PC-3 (cell line): ENCODE measurements around the gene SMYD3. TPM values are rescaled to one million over a fixed set of nuclear protein-coding genes. Genes with fewer than 3 reads are reported as not detected.
A peak's percentile ranks its signal among the peaks of the same experiment; 100 is the strongest.

ENCODE experiments used
- ATAC-seq: fragments of 200-7000 bp; cut with Tn5 transposase; 2 replicates; pipeline ENCODE4 v1.9.1; 2020; ENCODE audit warnings: mild to moderate bottlenecking, moderate library complexity
- BruUV-seq: library from RNA; stranded (reverse); fragments of 400-500 nt; replicated peaks from 2 replicates; lab custom pipeline; 2021; lab: Mats Ljungman, UMichigan
- CTCF ChIA-PET: fragments of 300-600 bp; sonication (Branson Sonifier 250); formaldehyde crosslinking; loops from one replicate; lab custom pipeline; 2022; ENCODE audit warnings: antibody characterized with exemption; lab: Charles Lee
- POLR2A ChIA-PET: fragments of 300-600 bp; sonication (Branson Sonifier 250); formaldehyde crosslinking; loops from one replicate; lab custom pipeline; 2022; ENCODE audit warnings: antibody characterized with exemption; ENCODE audit not compliant: unreplicated experiment; lab: Charles Lee
- DNase-seq: peaks from one replicate; pipeline ENCODE4 v3.0.0-alpha.2; 2015
- H2AFZ ChIP-seq: fragments of 300-600 bp; sonication (generic); 2 replicates; pipeline ENCODE4 v1.6.0; 2016; ENCODE audit warnings: antibody characterized with exemption, low read length
- H3F3A ChIP-seq: fragments of 300-600 bp; sonication (generic); one replicate; pipeline ENCODE4 v1.6.0; 2017; ENCODE audit warnings: antibody characterized with exemption, low read length, control low read depth, mild to moderate bottlenecking; ENCODE audit not compliant: unreplicated experiment
- H3K27ac ChIP-seq: fragments of 300-600 bp; sonication (generic); 2 replicates; pipeline ENCODE4 v1.5.1; 2016; ENCODE audit warnings: mild to moderate bottlenecking, low read length
- H3K27me3 ChIP-seq: fragments of 300-600 bp; sonication (generic); 2 replicates; pipeline ENCODE4 v1.6.1; 2016; ENCODE audit warnings: low read length, mixed read lengths
- H3K36me3 ChIP-seq: fragments of 300-600 bp; sonication (generic); 2 replicates; pipeline ENCODE4 v1.6.1; 2016; ENCODE audit warnings: low read depth, mixed run types, low read length, mixed read lengths
- H3K4me1 ChIP-seq: fragments of 300-600 bp; sonication (generic); 2 replicates; pipeline ENCODE4 v1.5.1; 2016; ENCODE audit warnings: low read length; ENCODE audit not compliant: insufficient read depth
- H3K4me2 ChIP-seq: fragments of 300-600 bp; sonication (generic); 2 replicates; pipeline ENCODE4 v1.6.0; 2016; ENCODE audit warnings: low read length
- H3K4me3 ChIP-seq: fragments of 300-600 bp; sonication (generic); 2 replicates; pipeline ENCODE4 v1.5.1; 2016; ENCODE audit warnings: mild to moderate bottlenecking, low read length, mixed read lengths
- H3K79me2 ChIP-seq: fragments of 300-600 bp; sonication (generic); 2 replicates; pipeline ENCODE4 v1.6.1; 2017; ENCODE audit warnings: low read length, mixed read lengths
- H3K9ac ChIP-seq: fragments of 300-600 bp; sonication (generic); 2 replicates; pipeline ENCODE4 v1.6.0; 2016; ENCODE audit warnings: mild to moderate bottlenecking, low read length
- H3K9me2 ChIP-seq: fragments of 300-600 bp; sonication (generic); replicated peaks from 2 replicates; pipeline ENCODE4 v1.6.1; 2016; ENCODE audit warnings: mixed run types, low read length, mixed read lengths
- H3K9me3 ChIP-seq: fragments of 300-600 bp; sonication (generic); 2 replicates; pipeline ENCODE4 v1.6.1; 2016; ENCODE audit warnings: low read length, mixed read lengths
- H4K20me1 ChIP-seq: fragments of 300-600 bp; sonication (generic); 2 replicates; pipeline ENCODE4 v1.6.1; 2016; ENCODE audit warnings: low read length, mixed read lengths
- EZH2 ChIP-seq: fragments of 300-600 bp; sonication (generic); IDR thresholded peaks from one replicate; pipeline ENCODE4 v1.6.1; 2017; ENCODE audit warnings: antibody characterized with exemption, mild to moderate bottlenecking, low read length; ENCODE audit not compliant: unreplicated experiment
- EZH2phosphoT487 ChIP-seq: fragments of 300-600 bp; sonication (generic); IDR thresholded peaks from 2 replicates; pipeline ENCODE4 v1.6.1; 2018; ENCODE audit warnings: mild to moderate bottlenecking, antibody characterized with exemption, low read length, borderline replicate concordance
- intact Hi-C: fragments of 100-400 bp; cut with micrococcal nuclease; formaldehyde crosslinking; loops from 2 replicates; pipeline ENCODE4 v1.9.0; 2023
- total RNA-seq: library from RNA; depleted of rRNA; stranded (reverse); fragments of >200 nt; gene quantifications from 2 replicates; pipeline ENCODE4 v1.2.3, GENCODE V29; 2014
- TF ChIP-seq, protein P1 (sequence below): fragments of 300-600 bp; sonication (generic); conservative IDR thresholded peaks from 2 replicates; pipeline ENCODE4 v1.5.1; 2017; ENCODE audit warnings: antibody characterized with exemption, low read depth, mild to moderate bottlenecking, low read length

Gene SMYD3
- total RNA-seq, 1 experiment from 2014 or later, result 33.0 TPM

DNA sequence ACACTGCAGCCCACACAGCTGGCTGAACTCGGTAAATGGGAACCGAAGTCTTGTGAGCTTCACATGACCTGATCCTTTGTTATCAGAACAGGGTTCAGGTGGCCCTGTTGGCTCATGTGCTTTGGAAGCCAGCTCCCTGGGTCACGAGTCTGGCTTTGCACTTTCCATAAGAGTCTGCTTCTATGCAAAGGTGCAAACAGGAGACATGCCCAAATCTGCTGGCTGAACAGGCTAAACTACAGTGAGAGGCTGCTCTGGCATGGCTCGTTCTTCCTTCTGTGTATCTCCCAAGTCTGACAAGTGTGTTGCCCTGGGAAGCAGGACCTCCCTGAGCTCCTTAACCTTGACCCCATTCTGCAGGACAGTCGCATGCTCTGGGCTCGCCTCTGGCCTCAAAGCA, 802.7 kb downstream of the SMYD3 start:
- ChIA-PET POLR2A (no interaction called here), CTCF (no interaction called here)
- no TSS peak for BruUV-seq
- DNase-seq, result no peak
- no peak overlapping the region for H3K4me3 ChIP-seq
- ATAC-seq, result peak; percentile 28
- H3K9me2 ChIP-seq, result no peaks in the 10 kb centered on the region
- no peaks in the 10 kb centered on the region for H4K20me1 ChIP-seq
- no peak overlapping the region for H3K9ac ChIP-seq
- no peaks in the 10 kb centered on the region for H3K36me3 ChIP-seq
- no peak for TF ChIP-seq EZH2phosphoT487
- no peak for TF ChIP-seq EZH2
- TF ChIP-seq, protein P1, sequence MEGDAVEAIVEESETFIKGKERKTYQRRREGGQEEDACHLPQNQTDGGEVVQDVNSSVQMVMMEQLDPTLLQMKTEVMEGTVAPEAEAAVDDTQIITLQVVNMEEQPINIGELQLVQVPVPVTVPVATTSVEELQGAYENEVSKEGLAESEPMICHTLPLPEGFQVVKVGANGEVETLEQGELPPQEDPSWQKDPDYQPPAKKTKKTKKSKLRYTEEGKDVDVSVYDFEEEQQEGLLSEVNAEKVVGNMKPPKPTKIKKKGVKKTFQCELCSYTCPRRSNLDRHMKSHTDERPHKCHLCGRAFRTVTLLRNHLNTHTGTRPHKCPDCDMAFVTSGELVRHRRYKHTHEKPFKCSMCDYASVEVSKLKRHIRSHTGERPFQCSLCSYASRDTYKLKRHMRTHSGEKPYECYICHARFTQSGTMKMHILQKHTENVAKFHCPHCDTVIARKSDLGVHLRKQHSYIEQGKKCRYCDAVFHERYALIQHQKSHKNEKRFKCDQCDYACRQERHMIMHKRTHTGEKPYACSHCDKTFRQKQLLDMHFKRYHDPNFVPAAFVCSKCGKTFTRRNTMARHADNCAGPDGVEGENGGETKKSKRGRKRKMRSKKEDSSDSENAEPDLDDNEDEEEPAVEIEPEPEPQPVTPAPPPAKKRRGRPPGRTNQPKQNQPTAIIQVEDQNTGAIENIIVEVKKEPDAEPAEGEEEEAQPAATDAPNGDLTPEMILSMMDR, result no peak
- H3K79me2 ChIP-seq, result no peaks in the 10 kb centered on the region
- 0 out of 2 replicates have a peak overlapping the region, but pooled peaks have one; percentile 4 for H3K27ac ChIP-seq
- H3K4me1 ChIP-seq, result peaks cover 16% of the 10 kb centered on the region
- H2AFZ ChIP-seq, result no peak overlapping the region
- no peaks in the 10 kb centered on the region for H3K27me3 ChIP-seq
- no peaks in the 10 kb centered on the region for H3F3A ChIP-seq
- intact Hi-C loops, result loop anchor here (5.0 kb wide), 1 partner anchor 298 kb away; no protein-coding TSS in a partner anchor
- no peaks in the 10 kb centered on the region for H3K9me3 ChIP-seq
- H3K4me2 ChIP-seq, result peak overlapping the region; percentile 26

DNA sequence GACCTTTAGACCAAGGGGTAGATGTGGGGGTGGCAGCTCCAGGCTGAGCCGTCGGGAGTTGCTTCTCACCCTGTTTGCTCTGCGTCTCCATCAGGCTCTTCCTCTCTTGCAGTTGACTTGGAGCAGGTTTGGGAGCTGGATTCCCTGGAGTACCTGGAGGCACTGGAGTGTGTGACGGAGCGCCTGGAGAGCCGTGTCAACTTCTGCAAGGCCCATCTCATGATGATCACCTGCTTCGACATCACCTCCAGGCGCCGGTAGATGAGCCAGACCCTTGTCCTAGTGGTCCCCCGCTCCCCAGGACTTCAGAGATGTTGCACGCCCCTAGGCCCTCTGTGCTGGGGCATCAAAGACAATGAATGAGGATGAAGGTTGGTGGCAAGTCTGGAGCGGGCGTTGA, 804.7 kb downstream of the SMYD3 start:
- POLR2A ChIA-PET, result no interaction called here
- TF ChIP-seq, protein P1, result no peak
- TF ChIP-seq EZH2phosphoT487 (no peak), EZH2 (no peak)

DNA sequence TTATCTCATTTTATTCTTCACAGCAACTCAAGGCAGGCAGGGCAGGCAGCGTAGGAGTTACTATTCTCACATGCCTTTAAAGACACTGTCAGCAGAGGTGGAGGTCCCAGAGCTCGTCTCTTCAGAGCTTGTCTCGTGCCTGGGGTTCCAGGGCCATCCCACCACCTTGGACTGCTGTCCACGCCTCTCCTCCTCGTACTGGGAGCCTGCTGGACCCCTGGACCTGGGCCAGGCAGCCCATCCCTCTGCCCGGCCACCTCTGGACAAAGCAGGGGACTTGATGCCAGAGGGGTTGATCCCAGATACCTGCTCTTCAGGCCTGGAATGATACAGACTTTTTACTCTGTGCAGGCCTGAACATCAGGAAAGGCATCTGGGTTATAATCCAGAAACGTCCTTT, 805.4 kb downstream of the SMYD3 start:
- Histone ChIP-seq H3K79me2 (no peaks in the 10 kb centered on the region), H3K4me1 (peaks cover 16% of the 10 kb centered on the region), H4K20me1 (no peaks in the 10 kb centered on the region), H3K27me3 (no peaks in the 10 kb centered on the region), H2AFZ (no peak overlapping the region), H3K9ac (no peak overlapping the region), H3K9me3 (no peaks in the 10 kb centered on the region), H3K4me2 (no peak overlapping the region), H3K27ac (no peak overlapping the region), H3K9me2 (no peaks in the 10 kb centered on the region), H3K36me3 (no peaks in the 10 kb centered on the region), H3F3A (no peaks in the 10 kb centered on the region), H3K4me3 (no peak overlapping the region)
- CTCF ChIA-PET, result no interaction called here
- intact Hi-C loops, result loop anchor here (5.0 kb wide), 1 partner anchor 301 kb away; no protein-coding TSS in a partner anchor
- POLR2A ChIA-PET, result no interaction called here
- BruUV-seq, result no TSS peak
- TF ChIP-seq, protein P1, result no peak
- TF ChIP-seq EZH2 (no peak), EZH2phosphoT487 (no peak)
- DNase-seq, result no peak
- no peak for ATAC-seq

More for the DNA sequence above, 804.7 kb downstream of the SMYD3 start:
- peaks cover 16% of the 10 kb centered on the region for H3K4me1 ChIP-seq
- H3K4me3 ChIP-seq, result no peak overlapping the region
- no peak for DNase-seq
- ATAC-seq, result no peak
- H4K20me1 ChIP-seq, result no peaks in the 10 kb centered on the region
- H3F3A ChIP-seq, result no peaks in the 10 kb centered on the region
- H3K9ac ChIP-seq, result no peak overlapping the region
- no peaks in the 10 kb centered on the region for H3K79me2 ChIP-seq
- no peaks in the 10 kb centered on the region for H3K9me2 ChIP-seq
- no TSS peak for BruUV-seq
- H3K27me3 ChIP-seq, result no peaks in the 10 kb centered on the region
- intact Hi-C loops, result loop anchor here (5.0 kb wide), 1 partner anchor 300 kb away; no protein-coding TSS in a partner anchor
- H2AFZ ChIP-seq, result no peak overlapping the region
- H3K36me3 ChIP-seq, result no peaks in the 10 kb centered on the region
- no peak overlapping the region for H3K27ac ChIP-seq
- H3K9me3 ChIP-seq, result no peaks in the 10 kb centered on the region
- no peak overlapping the region for H3K4me2 ChIP-seq
- CTCF ChIA-PET, result no interaction called here
